IMR-90 (cell line): Measurements from ENCODE around the gene DPYD.

ENCODE experiments used
- BHLHE40 ChIP-seq: fragments of 150-350 bp; IDR thresholded peaks from 2 replicates; pipeline ENCODE4 v1.6.1; 2016; ENCODE audit warnings: mild to moderate bottlenecking, low read depth, low read length
- CEBPB ChIP-seq: IDR thresholded peaks from 2 replicates; pipeline ENCODE4 v1.6.1; 2012; ENCODE audit warnings: low read depth, low read length, improper control_type of control experiment
- CHD1 ChIP-seq: IDR thresholded peaks from 2 replicates; pipeline ENCODE4 v1.6.1; 2012; ENCODE audit warnings: low read depth, low read length, improper control_type of control experiment
- FOS ChIP-seq: fragments of 150-350 bp; IDR thresholded peaks from 2 replicates; pipeline ENCODE4 v1.6.1; 2016; ENCODE audit warnings: low read depth, low read length
- MXI1 ChIP-seq: IDR thresholded peaks from 2 replicates; pipeline ENCODE4 v1.6.1; 2012; ENCODE audit warnings: low read depth, mild to moderate bottlenecking, low read length, moderate library complexity, borderline replicate concordance
- POLR2A ChIP-seq: IDR thresholded peaks from 2 replicates; pipeline ENCODE4 v1.6.1; 2012; ENCODE audit warnings: mild to moderate bottlenecking, low read depth, low read length
- RAD21 ChIP-seq: IDR thresholded peaks from 2 replicates; pipeline ENCODE4 v1.6.1; 2012; ENCODE audit warnings: low read length, improper control_type of control experiment
- RCOR1 ChIP-seq: IDR thresholded peaks from 2 replicates; pipeline ENCODE4 v1.6.1; 2012; ENCODE audit warnings: mild to moderate bottlenecking, low read length, improper control_type of control experiment; ENCODE audit not compliant: insufficient replicate concordance
- RFX5 ChIP-seq: IDR thresholded peaks from 2 replicates; pipeline ENCODE4 v1.8.0; 2012; ENCODE audit warnings: low read depth, mild to moderate bottlenecking, low read length, moderate library complexity
- SMC3 ChIP-seq: fragments of 150-350 bp; IDR thresholded peaks from 2 replicates; pipeline ENCODE4 v1.6.1; 2016; ENCODE audit warnings: low read depth, mild to moderate bottlenecking, antibody characterized with exemption, low read length, moderate library complexity
- TF ChIP-seq, protein P1 (sequence below): conservative IDR thresholded peaks from 2 replicates; pipeline ENCODE4 v1.5.1; 2012; ENCODE audit warnings: mild to moderate bottlenecking, low read depth, low read length, improper control_type of control experiment
- TF ChIP-seq, protein P2 (sequence below): fragments of 150-350 bp; IDR thresholded peaks from 2 replicates; pipeline ENCODE4 v1.6.1; 2017; ENCODE audit warnings: mild to moderate bottlenecking, antibody characterized with exemption, low read length, low read depth
- TF ChIP-seq, protein P3 (sequence below): fragments of 150-350 bp; IDR thresholded peaks from 2 replicates; pipeline ENCODE4 v1.6.1; 2016; ENCODE audit warnings: low read depth, mild to moderate bottlenecking, low read length, moderate library complexity, borderline replicate concordance

DNA sequence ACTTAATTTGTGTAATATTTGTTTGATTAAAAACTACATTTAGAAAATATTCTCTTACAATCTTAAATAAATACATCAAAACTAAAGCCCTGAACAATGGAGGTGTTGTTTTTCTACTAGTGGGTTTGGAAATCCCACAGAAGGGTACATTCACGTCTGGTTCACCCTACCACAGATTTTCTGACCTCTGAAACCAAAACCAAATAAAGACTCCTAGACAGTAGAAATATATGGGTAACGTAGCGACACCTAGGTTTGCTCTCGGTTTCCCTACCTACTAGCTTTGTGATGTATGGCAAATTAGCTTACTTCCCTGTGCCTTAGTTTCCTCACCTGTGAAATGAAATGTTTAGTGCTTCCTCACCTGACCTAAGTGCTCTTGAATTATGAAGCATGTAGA, 312.6 kb downstream of the DPYD start:
- TF ChIP-seq, protein P1, sequence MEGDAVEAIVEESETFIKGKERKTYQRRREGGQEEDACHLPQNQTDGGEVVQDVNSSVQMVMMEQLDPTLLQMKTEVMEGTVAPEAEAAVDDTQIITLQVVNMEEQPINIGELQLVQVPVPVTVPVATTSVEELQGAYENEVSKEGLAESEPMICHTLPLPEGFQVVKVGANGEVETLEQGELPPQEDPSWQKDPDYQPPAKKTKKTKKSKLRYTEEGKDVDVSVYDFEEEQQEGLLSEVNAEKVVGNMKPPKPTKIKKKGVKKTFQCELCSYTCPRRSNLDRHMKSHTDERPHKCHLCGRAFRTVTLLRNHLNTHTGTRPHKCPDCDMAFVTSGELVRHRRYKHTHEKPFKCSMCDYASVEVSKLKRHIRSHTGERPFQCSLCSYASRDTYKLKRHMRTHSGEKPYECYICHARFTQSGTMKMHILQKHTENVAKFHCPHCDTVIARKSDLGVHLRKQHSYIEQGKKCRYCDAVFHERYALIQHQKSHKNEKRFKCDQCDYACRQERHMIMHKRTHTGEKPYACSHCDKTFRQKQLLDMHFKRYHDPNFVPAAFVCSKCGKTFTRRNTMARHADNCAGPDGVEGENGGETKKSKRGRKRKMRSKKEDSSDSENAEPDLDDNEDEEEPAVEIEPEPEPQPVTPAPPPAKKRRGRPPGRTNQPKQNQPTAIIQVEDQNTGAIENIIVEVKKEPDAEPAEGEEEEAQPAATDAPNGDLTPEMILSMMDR = no peak
- TF ChIP-seq FOS = no peak
- TF ChIP-seq RCOR1 = no peak
- no peak for TF ChIP-seq POLR2A
- no peak for TF ChIP-seq SMC3
- TF ChIP-seq CEBPB = no peak
- TF ChIP-seq, protein P2, sequence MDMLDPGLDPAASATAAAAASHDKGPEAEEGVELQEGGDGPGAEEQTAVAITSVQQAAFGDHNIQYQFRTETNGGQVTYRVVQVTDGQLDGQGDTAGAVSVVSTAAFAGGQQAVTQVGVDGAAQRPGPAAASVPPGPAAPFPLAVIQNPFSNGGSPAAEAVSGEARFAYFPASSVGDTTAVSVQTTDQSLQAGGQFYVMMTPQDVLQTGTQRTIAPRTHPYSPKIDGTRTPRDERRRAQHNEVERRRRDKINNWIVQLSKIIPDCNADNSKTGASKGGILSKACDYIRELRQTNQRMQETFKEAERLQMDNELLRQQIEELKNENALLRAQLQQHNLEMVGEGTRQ = no peak
- TF ChIP-seq, protein P3, sequence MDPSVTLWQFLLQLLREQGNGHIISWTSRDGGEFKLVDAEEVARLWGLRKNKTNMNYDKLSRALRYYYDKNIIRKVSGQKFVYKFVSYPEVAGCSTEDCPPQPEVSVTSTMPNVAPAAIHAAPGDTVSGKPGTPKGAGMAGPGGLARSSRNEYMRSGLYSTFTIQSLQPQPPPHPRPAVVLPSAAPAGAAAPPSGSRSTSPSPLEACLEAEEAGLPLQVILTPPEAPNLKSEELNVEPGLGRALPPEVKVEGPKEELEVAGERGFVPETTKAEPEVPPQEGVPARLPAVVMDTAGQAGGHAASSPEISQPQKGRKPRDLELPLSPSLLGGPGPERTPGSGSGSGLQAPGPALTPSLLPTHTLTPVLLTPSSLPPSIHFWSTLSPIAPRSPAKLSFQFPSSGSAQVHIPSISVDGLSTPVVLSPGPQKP = no peak
- no peak for TF ChIP-seq BHLHE40
- TF ChIP-seq RFX5 = no peak
- TF ChIP-seq RAD21 = no peak
- TF ChIP-seq CHD1 = no peak
- TF ChIP-seq MXI1 = no peak
